Neural cell (in vitro differentiated cells): Measurements from ENCODE around the gene RPS8.

Experiments
- EP300 ChIP-seq: fragments of 450-650 bp; conservative IDR thresholded peaks from 2 replicates; pipeline ENCODE4 v1.6.1; 2014; ENCODE audit warnings: antibody characterized with exemption, mild to moderate bottlenecking, moderate library complexity; ENCODE audit not compliant: poor library complexity, severe bottlenecking
- EZH2 ChIP-seq: fragments of 200-600, 300-800 bp; shearing (Covaris generic), sonication (generic); IDR thresholded peaks from 2 replicates; pipeline ENCODE4 v1.6.1; 2014; ENCODE audit warnings: antibody characterized with exemption, low read length, borderline replicate concordance, mild to moderate bottlenecking; ENCODE audit not compliant: insufficient read depth, poor library complexity, severe bottlenecking
- POLR2AphosphoS5 ChIP-seq: IDR thresholded peaks from 2 replicates; pipeline ENCODE4 v1.6.1; 2012
- REST ChIP-seq: IDR thresholded peaks from 2 replicates; pipeline ENCODE4 v1.6.1; 2012; ENCODE audit warnings: borderline replicate concordance
- SMC3 ChIP-seq: fragments of 450-650 bp; conservative IDR thresholded peaks from 2 replicates; pipeline ENCODE4 v1.6.1; 2014; ENCODE audit warnings: antibody characterized with exemption, mild to moderate bottlenecking, moderate library complexity; ENCODE audit not compliant: poor library complexity
- TAF1 ChIP-seq: IDR thresholded peaks from 2 replicates; pipeline ENCODE4 v1.6.1; 2012; ENCODE audit warnings: low read depth
- TF ChIP-seq, protein P1 (sequence below): fragments of 450-650 bp; IDR thresholded peaks from 2 replicates; pipeline ENCODE4 v1.5.1; 2014; ENCODE audit warnings: antibody characterized with exemption, mild to moderate bottlenecking, moderate library complexity; ENCODE audit not compliant: poor library complexity, severe bottlenecking

DNA sequence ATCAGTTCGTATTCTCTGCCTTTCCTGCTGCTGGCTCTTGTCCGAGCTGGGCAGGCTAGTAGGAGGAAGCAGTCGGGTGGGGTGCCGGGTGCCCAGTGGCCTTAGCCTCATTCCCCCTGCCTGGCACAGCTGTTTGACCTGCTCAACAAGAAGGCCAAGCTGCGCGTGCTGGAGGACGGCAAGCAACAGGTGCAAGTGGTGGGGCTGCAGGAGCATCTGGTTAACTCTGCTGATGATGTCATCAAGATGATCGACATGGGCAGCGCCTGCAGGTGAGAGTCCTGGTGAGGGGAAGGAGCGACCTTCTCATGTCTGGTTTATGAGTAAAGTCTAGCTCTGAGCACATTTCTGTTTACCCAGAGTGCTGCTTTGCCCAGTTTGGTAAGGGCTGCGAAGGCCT is 16.3 kb upstream of the RPS8 start:
- TF ChIP-seq, protein P1, sequence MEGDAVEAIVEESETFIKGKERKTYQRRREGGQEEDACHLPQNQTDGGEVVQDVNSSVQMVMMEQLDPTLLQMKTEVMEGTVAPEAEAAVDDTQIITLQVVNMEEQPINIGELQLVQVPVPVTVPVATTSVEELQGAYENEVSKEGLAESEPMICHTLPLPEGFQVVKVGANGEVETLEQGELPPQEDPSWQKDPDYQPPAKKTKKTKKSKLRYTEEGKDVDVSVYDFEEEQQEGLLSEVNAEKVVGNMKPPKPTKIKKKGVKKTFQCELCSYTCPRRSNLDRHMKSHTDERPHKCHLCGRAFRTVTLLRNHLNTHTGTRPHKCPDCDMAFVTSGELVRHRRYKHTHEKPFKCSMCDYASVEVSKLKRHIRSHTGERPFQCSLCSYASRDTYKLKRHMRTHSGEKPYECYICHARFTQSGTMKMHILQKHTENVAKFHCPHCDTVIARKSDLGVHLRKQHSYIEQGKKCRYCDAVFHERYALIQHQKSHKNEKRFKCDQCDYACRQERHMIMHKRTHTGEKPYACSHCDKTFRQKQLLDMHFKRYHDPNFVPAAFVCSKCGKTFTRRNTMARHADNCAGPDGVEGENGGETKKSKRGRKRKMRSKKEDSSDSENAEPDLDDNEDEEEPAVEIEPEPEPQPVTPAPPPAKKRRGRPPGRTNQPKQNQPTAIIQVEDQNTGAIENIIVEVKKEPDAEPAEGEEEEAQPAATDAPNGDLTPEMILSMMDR, result no peak
- no peak for TF ChIP-seq EZH2
- TF ChIP-seq TAF1, result no peak
- TF ChIP-seq POLR2AphosphoS5, result no peak
- TF ChIP-seq SMC3, result no peak
- TF ChIP-seq REST, result no peak
- TF ChIP-seq EP300, result no peak
